Calu3 (cell line): Measurements from ENCODE around the gene FAM107B. TPM values are rescaled to one million over a fixed set of nuclear protein-coding genes. Genes with fewer than 3 reads are reported as not detected.
A peak's percentile ranks its signal among the peaks of the same experiment; 100 is the strongest.

Source experiments
- BruUV-seq: library from RNA; stranded (reverse); fragments of 400-500 nt; replicated peaks from 2 replicates; lab custom pipeline; 2021; lab: Mats Ljungman, UMichigan
- CTCF ChIA-PET: fragments of 300-600 bp; sonication (Branson Sonifier 250); formaldehyde crosslinking; loops from one replicate; lab custom pipeline; 2022; ENCODE audit warnings: antibody characterized with exemption; lab: Charles Lee
- DNase-seq: peaks from one replicate; pipeline ENCODE4 v3.0.0; 2022
- H3K27ac Mint-ChIP-seq: one replicate; pipeline ENCODE4 v1.8.0; 2022; ENCODE audit warnings: mixed read lengths; ENCODE audit not compliant: unreplicated experiment
- H3K27me3 Mint-ChIP-seq: one replicate; pipeline ENCODE4 v1.8.0; 2022; ENCODE audit warnings: mixed read lengths; ENCODE audit not compliant: unreplicated experiment
- H3K36me3 Mint-ChIP-seq: one replicate; pipeline ENCODE4 v1.8.0; 2022; ENCODE audit warnings: mild to moderate bottlenecking, moderate library complexity, mixed read lengths; ENCODE audit not compliant: insufficient read depth, unreplicated experiment
- H3K4me1 Mint-ChIP-seq: one replicate; pipeline ENCODE4 v1.8.0; 2022; ENCODE audit warnings: mild to moderate bottlenecking, low read depth, mixed read lengths; ENCODE audit not compliant: unreplicated experiment
- H3K4me3 Mint-ChIP-seq: one replicate; pipeline ENCODE4 v1.8.0; 2022; ENCODE audit warnings: mild to moderate bottlenecking, low read depth, moderate library complexity, mixed read lengths; ENCODE audit not compliant: unreplicated experiment
- H3K9me3 Mint-ChIP-seq: one replicate; pipeline ENCODE4 v1.8.0; 2022; ENCODE audit warnings: low read depth, mixed read lengths; ENCODE audit not compliant: unreplicated experiment
- intact Hi-C: fragments of 100-400 bp; cut with micrococcal nuclease; formaldehyde crosslinking; loops from one replicate; pipeline ENCODE4 v1.10.0; 2022; ENCODE audit not compliant: unreplicated experiment
- total RNA-seq: library from RNA; stranded (reverse); gene quantifications from 2 replicates; pipeline ENCODE4 v1.2.3, GENCODE V29; 2022
- TF ChIP-seq, protein P1 (sequence below): fragments of 200-600 bp; IDR thresholded peaks from one replicate; pipeline ENCODE4 v1.8.0; 2022; ENCODE audit warnings: antibody characterized with exemption; ENCODE audit not compliant: unreplicated experiment

The FAM107B gene
- total RNA-seq, 1 experiment from 2014 or later, result 168 TPM

DNA sequence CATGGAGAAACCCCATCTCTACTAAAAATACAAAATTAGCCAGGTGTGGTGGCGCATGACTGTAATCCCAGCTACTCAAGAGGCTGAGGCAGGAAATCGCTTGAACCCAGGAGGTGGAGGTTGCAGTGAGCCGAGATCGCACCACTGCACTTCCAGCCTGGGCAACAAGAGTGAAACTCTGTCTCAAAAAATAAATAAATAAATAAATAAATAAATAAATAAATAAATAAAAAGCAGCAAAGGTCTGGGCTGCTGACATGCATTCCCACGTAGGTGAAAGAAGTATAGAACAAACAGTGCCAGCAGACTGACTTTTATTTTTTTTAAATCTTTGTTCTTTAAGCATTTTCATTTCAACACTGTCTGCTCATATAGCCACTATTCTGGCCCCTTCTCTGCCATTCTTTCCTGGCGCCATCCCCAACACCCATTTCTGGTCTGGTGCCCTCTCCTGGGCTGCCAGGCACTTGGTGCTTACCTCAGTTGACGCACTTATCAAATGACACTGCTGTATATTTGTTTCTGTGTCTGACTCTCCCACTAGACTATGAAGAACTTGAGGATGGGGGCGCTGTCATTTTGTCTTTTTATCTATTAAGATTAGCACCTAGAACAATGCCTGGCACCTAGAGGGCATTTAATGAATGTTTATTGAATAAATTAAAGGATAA lies 15.6 kb downstream of the FAM107B start:
- Mint-ChIP-seq H3K4me1 (no peaks in the 10 kb centered on the region), H3K27me3 (no peaks in the 10 kb centered on the region), H3K4me3 (no peak overlapping the region), H3K9me3 (no peaks in the 10 kb centered on the region), H3K27ac (no peak overlapping the region), H3K36me3 (no peaks in the 10 kb centered on the region)
- peak; percentile 35 for DNase-seq
- BruUV-seq, result no TSS peak
- CTCF ChIA-PET, result no interaction called here
- intact Hi-C loops, result no loop called here
- TF ChIP-seq, protein P1, sequence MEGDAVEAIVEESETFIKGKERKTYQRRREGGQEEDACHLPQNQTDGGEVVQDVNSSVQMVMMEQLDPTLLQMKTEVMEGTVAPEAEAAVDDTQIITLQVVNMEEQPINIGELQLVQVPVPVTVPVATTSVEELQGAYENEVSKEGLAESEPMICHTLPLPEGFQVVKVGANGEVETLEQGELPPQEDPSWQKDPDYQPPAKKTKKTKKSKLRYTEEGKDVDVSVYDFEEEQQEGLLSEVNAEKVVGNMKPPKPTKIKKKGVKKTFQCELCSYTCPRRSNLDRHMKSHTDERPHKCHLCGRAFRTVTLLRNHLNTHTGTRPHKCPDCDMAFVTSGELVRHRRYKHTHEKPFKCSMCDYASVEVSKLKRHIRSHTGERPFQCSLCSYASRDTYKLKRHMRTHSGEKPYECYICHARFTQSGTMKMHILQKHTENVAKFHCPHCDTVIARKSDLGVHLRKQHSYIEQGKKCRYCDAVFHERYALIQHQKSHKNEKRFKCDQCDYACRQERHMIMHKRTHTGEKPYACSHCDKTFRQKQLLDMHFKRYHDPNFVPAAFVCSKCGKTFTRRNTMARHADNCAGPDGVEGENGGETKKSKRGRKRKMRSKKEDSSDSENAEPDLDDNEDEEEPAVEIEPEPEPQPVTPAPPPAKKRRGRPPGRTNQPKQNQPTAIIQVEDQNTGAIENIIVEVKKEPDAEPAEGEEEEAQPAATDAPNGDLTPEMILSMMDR, result no peak

DNA sequence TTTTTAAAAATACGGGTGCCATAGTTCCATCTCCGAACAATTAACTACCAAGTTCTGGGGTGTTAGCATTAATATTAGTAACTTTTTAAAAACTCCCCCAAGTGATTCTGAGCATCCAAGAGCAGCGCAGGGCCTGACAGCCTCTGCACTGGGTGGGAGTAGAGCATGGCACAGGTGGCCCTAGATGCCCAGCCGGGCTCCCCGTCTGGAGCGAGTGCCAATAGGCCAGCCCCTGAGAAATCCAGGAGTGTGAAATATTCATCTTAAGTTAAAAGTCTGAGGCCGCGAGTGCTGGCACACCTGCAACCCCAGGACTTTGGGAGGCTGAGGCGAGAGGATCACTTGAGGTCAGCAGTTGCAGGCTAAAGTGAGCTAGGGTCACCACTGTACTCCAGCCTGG lies 16.2 kb downstream of the FAM107B start:
- no TSS peak for BruUV-seq
- H3K4me3 Mint-ChIP-seq, result no peak overlapping the region
- H3K27me3 Mint-ChIP-seq, result no peaks in the 10 kb centered on the region
- H3K9me3 Mint-ChIP-seq, result no peaks in the 10 kb centered on the region
- H3K36me3 Mint-ChIP-seq, result no peaks in the 10 kb centered on the region
- TF ChIP-seq, protein P1, result no peak
- no peak for DNase-seq
- H3K27ac Mint-ChIP-seq, result no peak overlapping the region
- no peaks in the 10 kb centered on the region for H3K4me1 Mint-ChIP-seq
- intact Hi-C loops, result no loop called here
- CTCF ChIA-PET, result no interaction called here

DNA sequence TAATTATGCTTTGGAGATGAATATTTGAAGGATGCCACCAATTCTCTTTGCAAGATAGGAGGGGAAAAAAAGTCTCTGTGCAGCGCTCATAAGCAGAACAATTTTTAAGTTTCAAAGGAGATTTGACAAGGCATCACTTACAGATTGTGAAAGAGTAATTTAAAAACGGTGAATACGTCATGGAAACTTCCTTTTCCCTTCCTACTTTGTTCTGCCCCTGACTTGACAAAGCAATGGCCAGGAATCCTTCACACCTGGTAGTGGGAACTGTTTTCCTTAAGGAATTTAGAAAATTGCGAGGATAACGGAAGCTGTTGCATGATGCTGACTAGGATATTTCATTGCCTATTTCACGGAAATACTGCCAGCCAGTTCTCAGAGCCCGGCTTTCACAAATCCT lies 16.7 kb downstream of the FAM107B start:
- no peaks in the 10 kb centered on the region for H3K36me3 Mint-ChIP-seq
- BruUV-seq, result no TSS peak

DNA sequence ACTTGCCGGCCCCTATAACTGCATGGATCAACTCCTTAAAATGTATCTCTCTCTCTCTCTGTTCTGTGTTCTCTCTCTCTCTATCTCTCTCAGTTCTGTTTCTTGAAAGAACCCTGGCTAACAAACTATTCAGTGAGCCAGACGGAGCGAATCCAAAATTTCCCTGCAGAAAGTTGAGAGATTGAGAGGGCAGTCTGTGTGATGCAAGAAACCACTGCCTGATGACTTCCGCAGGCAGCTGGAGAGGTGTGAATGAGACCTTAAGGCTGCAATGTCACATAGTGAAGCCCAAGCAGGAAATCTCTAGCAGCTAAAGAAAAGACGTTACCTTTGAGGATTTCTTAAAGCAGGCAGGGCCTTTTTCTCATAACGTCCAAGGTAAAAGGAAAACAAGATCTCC lies 17.3 kb downstream of the FAM107B start:
- Mint-ChIP-seq H3K27ac (no peak overlapping the region), H3K36me3 (no peaks in the 10 kb centered on the region), H3K4me1 (no peaks in the 10 kb centered on the region), H3K4me3 (no peak overlapping the region), H3K27me3 (no peaks in the 10 kb centered on the region), H3K9me3 (no peaks in the 10 kb centered on the region)
- CTCF ChIA-PET, result no interaction called here
- DNase-seq, result no peak
- TF ChIP-seq, protein P1, result no peak
- no TSS peak for BruUV-seq
- intact Hi-C loops, result no loop called here

More for the DNA sequence above, 16.7 kb downstream of the FAM107B start:
- TF ChIP-seq, protein P1, result no peak
- intact Hi-C loops, result no loop called here
- CTCF ChIA-PET, result no interaction called here
- Mint-ChIP-seq H3K9me3 (no peaks in the 10 kb centered on the region), H3K4me3 (no peak overlapping the region), H3K27ac (no peak overlapping the region), H3K27me3 (no peaks in the 10 kb centered on the region), H3K4me1 (no peaks in the 10 kb centered on the region)
- no peak for DNase-seq
